Osteoblast (primary cell): ENCODE measurements around the gene WDR72. TPM values are rescaled to one million over a fixed set of nuclear protein-coding genes. Genes with fewer than 3 reads are reported as not detected.
"Not testable (repeated sequence)": the region's sequence is repeated elsewhere in the genome, so short reads cannot be mapped to it uniquely, and the experiment has no call there.

Source experiments
- DNase-seq: peaks from one replicate; pipeline ENCODE4 v3.0.0; 2011; ENCODE audit warnings: low spot score, mixed read lengths; ENCODE audit not compliant: insufficient read length; ENCODE audit errors: missing footprints
- H2AFZ ChIP-seq: 2 replicates; pipeline ENCODE4 v1.6.0; 2011; ENCODE audit warnings: mild to moderate bottlenecking, low read length
- H3K27ac ChIP-seq: 2 replicates; pipeline ENCODE4 v1.5.1; 2011; ENCODE audit warnings: mild to moderate bottlenecking, low read depth, low read length, moderate library complexity
- H3K27me3 ChIP-seq: 2 replicates; pipeline ENCODE4 v1.6.0; 2012; ENCODE audit warnings: mild to moderate bottlenecking, control low read depth, inconsistent platforms, low read length, moderate library complexity; ENCODE audit not compliant: insufficient read depth
- H3K36me3 ChIP-seq: 2 replicates; pipeline ENCODE4 v1.5.1; 2011; ENCODE audit warnings: mild to moderate bottlenecking, low read length, control low read depth, moderate library complexity; ENCODE audit not compliant: insufficient read depth
- H3K4me1 ChIP-seq: 2 replicates; pipeline ENCODE4 v1.5.1; 2011; ENCODE audit warnings: mild to moderate bottlenecking, low read length, control low read depth, moderate library complexity; ENCODE audit not compliant: insufficient read depth
- H3K4me2 ChIP-seq: 2 replicates; pipeline ENCODE4 v1.6.0; 2011; ENCODE audit warnings: mild to moderate bottlenecking, low read length; ENCODE audit not compliant: insufficient read depth
- H3K4me3 ChIP-seq: fragments of 200-600 bp; sonication (generic); 3 replicates; pipeline ENCODE4 v1.5.1; 2012; ENCODE audit warnings: mild to moderate bottlenecking, low read length, inconsistent platforms; ENCODE audit not compliant: insufficient read depth
- H3K79me2 ChIP-seq: 2 replicates; pipeline ENCODE4 v1.6.0; 2012; ENCODE audit warnings: mild to moderate bottlenecking, low read length, control low read depth, inconsistent platforms; ENCODE audit not compliant: insufficient read depth
- H3K9me3 ChIP-seq: 2 replicates; pipeline ENCODE4 v1.5.1; 2011; ENCODE audit warnings: low read depth, low read length, control low read depth
- H4K20me1 ChIP-seq: 2 replicates; pipeline ENCODE4 v1.6.0; 2012; ENCODE audit warnings: mild to moderate bottlenecking, low read length, control low read depth; ENCODE audit not compliant: insufficient read depth
- total RNA-seq: library from RNA; depleted of rRNA; stranded (reverse); fragments of >200 nt; gene quantifications from 2 replicates; pipeline ENCODE4 v1.2.3, GENCODE V29; 2012
- TF ChIP-seq, protein P1 (sequence below): IDR thresholded peaks from 2 replicates; pipeline ENCODE4 v1.5.1; 2011; ENCODE audit warnings: mild to moderate bottlenecking, low read depth, low read length, moderate library complexity; ENCODE audit errors: extremely low read depth

The WDR72 gene
- total RNA-seq, 1 donor, result not detected

DNA sequence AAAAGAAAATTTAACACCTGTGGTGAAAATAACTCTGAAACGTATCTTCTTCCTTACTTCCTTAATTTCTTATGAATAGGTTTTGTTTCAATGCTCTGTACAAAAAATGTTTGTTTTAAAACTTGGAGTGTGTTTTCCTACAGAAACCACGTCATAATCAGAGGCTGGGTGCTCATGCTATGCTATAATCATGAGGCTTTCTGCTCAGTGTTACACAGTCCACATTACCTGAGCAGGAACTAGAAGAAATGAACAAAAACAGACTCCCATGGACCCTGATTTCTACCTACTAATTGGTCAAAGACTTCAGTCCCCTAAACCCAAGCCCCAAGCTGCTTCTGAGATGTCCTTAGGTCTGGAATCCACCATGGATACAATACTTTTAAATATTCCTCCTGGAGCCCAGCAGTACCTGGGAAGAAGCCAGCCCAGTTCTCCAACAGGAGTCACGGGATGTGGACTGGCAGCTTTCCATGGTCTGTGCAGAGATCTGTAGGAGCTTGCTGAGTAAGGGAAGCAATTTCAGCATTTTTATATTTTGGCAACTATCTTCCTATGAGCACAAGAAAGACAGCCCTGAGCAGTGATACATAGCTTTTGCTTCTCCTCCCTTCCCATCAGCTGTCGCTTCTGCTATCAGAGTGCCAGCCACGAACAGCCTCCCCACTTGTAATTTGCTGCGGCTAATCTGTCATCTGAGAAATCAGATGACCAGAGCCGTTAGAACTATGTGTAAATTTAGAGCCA is 65.6 kb downstream of the WDR72 start:
- Histone ChIP-seq H4K20me1 (no peaks in the 10 kb centered on the region), H3K4me2 (no peak overlapping the region), H2AFZ (no peak overlapping the region), H3K4me3 (no peak overlapping the region), H3K79me2 (no peaks in the 10 kb centered on the region), H3K4me1 (no peaks in the 10 kb centered on the region), H3K36me3 (no peaks in the 10 kb centered on the region), H3K9me3 (no peaks in the 10 kb centered on the region), H3K27ac (no peak overlapping the region), H3K27me3 (no peaks in the 10 kb centered on the region)
- no peak for DNase-seq
- TF ChIP-seq, protein P1, sequence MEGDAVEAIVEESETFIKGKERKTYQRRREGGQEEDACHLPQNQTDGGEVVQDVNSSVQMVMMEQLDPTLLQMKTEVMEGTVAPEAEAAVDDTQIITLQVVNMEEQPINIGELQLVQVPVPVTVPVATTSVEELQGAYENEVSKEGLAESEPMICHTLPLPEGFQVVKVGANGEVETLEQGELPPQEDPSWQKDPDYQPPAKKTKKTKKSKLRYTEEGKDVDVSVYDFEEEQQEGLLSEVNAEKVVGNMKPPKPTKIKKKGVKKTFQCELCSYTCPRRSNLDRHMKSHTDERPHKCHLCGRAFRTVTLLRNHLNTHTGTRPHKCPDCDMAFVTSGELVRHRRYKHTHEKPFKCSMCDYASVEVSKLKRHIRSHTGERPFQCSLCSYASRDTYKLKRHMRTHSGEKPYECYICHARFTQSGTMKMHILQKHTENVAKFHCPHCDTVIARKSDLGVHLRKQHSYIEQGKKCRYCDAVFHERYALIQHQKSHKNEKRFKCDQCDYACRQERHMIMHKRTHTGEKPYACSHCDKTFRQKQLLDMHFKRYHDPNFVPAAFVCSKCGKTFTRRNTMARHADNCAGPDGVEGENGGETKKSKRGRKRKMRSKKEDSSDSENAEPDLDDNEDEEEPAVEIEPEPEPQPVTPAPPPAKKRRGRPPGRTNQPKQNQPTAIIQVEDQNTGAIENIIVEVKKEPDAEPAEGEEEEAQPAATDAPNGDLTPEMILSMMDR, result no peak

DNA sequence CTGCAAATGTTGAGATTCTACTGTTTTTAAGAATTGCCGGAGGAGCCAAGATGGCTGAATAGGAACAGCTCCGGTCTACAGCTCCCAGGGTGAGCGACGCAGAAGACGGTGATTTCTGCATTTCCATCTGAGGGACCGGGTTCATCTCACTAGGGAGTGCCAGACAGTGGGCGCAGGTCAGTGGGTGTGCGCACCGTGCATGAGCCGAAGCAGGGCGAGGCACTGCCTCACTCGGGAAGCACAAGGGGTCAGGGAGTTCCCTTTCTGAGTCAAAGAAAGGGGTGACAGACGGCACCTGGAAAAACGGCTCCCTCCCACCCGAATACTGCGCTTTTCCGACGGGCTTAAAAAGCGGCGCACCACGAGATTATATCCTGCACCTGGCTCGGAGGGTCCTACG is 75.3 kb downstream of the WDR72 start:
- H3K4me1 ChIP-seq, H3K9me3 ChIP-seq, H3K4me2 ChIP-seq, H4K20me1 ChIP-seq, H3K4me3 ChIP-seq, H3K27ac ChIP-seq, DNase-seq, H3K27me3 ChIP-seq, H3K79me2 ChIP-seq, H3K36me3 ChIP-seq, H2AFZ ChIP-seq: not testable (repeated sequence)

DNA sequence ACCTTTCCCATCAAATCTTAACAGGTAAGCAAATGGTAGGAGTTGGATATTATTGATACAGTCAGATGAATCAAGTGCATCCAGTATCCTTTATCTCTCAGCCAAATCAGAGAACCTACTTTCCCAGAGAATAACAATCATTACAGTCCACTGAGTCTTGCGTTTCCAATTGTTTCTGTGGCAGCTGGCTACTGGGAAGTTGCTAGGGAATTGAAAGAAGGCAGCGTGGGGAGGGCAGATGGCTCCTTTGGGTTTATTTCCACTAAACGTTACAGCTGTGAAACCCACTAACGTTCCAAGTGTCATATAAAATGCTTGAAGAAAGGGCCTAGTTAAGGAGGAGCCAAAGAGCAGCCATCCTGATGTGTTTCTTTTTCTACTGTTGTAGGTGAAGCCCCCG is 78.4 kb downstream of the WDR72 start:
- no peak overlapping the region for H2AFZ ChIP-seq
- H3K36me3 ChIP-seq, result no peaks in the 10 kb centered on the region
- H3K4me3 ChIP-seq, result no peak overlapping the region
- no peaks in the 10 kb centered on the region for H3K4me1 ChIP-seq
- H3K27ac ChIP-seq, result no peak overlapping the region
- no peaks in the 10 kb centered on the region for H4K20me1 ChIP-seq
- H3K9me3 ChIP-seq, result no peaks in the 10 kb centered on the region
- TF ChIP-seq, protein P1, result no peak
- no peaks in the 10 kb centered on the region for H3K27me3 ChIP-seq
- no peak overlapping the region for H3K4me2 ChIP-seq
- no peak for DNase-seq
- H3K79me2 ChIP-seq, result no peaks in the 10 kb centered on the region

DNA sequence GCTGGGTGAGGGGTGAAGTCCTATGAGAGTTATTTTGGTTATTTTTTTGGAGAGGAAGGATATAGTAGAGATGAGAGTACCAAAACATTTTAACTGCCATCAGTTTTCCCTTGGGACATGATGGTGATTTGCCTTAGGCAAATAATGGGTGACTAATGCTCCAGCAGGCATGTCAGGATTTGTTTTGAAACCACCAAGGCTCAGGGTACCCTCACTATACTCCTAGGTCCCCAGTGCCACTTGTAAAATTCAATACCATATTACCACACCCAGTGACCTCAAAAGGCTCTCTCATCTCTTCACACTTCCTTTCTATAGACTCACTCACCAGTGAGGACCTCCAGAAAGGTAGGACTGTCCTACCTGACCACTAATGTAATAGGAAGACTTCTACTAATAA is 83.6 kb downstream of the WDR72 start:
- Histone ChIP-seq H4K20me1 (no peaks in the 10 kb centered on the region), H3K9me3 (no peaks in the 10 kb centered on the region), H3K36me3 (no peaks in the 10 kb centered on the region), H3K4me1 (no peaks in the 10 kb centered on the region), H3K4me3 (no peak overlapping the region), H3K27me3 (no peaks in the 10 kb centered on the region), H3K4me2 (no peak overlapping the region), H3K27ac (no peak overlapping the region), H2AFZ (no peak overlapping the region), H3K79me2 (no peaks in the 10 kb centered on the region)
- TF ChIP-seq, protein P1, result no peak
- DNase-seq, result no peak
